Mesendoderm (in vitro differentiated cells): ENCODE data around the gene SHD.
"Not testable (repeated sequence)": the region's sequence is repeated elsewhere in the genome, so short reads cannot be mapped to it uniquely, and the experiment has no call there.

Experiments used
- DNase-seq: peaks from one replicate; pipeline ENCODE4 v3.0.0; 2013
- H2AK5ac ChIP-seq: 2 replicates; pipeline ENCODE4 v1.6.1; 2013; ENCODE audit warnings: low read length, inconsistent platforms
- H2BK120ac ChIP-seq: 2 replicates; pipeline ENCODE4 v1.6.1; 2013; ENCODE audit warnings: low read depth, mild to moderate bottlenecking, low read length, moderate library complexity, mixed read lengths
- H2BK15ac ChIP-seq: replicated peaks from 2 replicates; pipeline ENCODE4 v1.6.1; 2013; ENCODE audit warnings: low read depth, mild to moderate bottlenecking, moderate library complexity
- H2BK5ac ChIP-seq: 2 replicates; pipeline ENCODE4 v1.6.1; 2013; ENCODE audit warnings: low read length, inconsistent platforms
- H3K18ac ChIP-seq: 2 replicates; pipeline ENCODE4 v1.6.1; 2013; ENCODE audit warnings: mild to moderate bottlenecking, low read length, mixed read lengths
- H3K23ac ChIP-seq: one replicate; pipeline ENCODE4 v1.6.1; 2013; ENCODE audit warnings: low read length
- H3K27ac ChIP-seq: 2 replicates; pipeline ENCODE4 v1.5.1; 2013; ENCODE audit warnings: low read depth, mild to moderate bottlenecking, inconsistent platforms, low read length, moderate library complexity
- H3K27me3 ChIP-seq: 2 replicates; pipeline ENCODE4 v1.6.1; 2013; ENCODE audit warnings: low read length, control low read depth, mild to moderate bottlenecking, inconsistent platforms; ENCODE audit not compliant: insufficient read depth, poor library complexity
- H3K36me3 ChIP-seq: 2 replicates; pipeline ENCODE4 v1.6.1; 2013; ENCODE audit warnings: low read length, inconsistent platforms; ENCODE audit not compliant: control insufficient read depth, insufficient read depth
- H3K4ac ChIP-seq: one replicate; pipeline ENCODE4 v1.6.1; 2013; ENCODE audit warnings: low read depth, mild to moderate bottlenecking, low read length, moderate library complexity
- H3K4me1 ChIP-seq: 2 replicates; pipeline ENCODE4 v1.6.1; 2013; ENCODE audit warnings: low read depth, low read length, inconsistent platforms; ENCODE audit not compliant: control insufficient read depth
- H3K4me2 ChIP-seq: 2 replicates; pipeline ENCODE4 v1.6.1; 2013; ENCODE audit warnings: low read length
- H3K4me3 ChIP-seq: 2 replicates; pipeline ENCODE4 v1.5.1; 2013; ENCODE audit warnings: mild to moderate bottlenecking, low read length
- H3K56ac ChIP-seq: one replicate; pipeline ENCODE4 v1.6.1; 2013; ENCODE audit warnings: low read length
- H3K79me1 ChIP-seq: 2 replicates; pipeline ENCODE4 v1.6.1; 2013; ENCODE audit warnings: low read length, inconsistent platforms
- H3K79me2 ChIP-seq: 2 replicates; pipeline ENCODE4 v1.6.1; 2013; ENCODE audit warnings: mild to moderate bottlenecking, low read length; ENCODE audit not compliant: control insufficient read depth, insufficient read depth
- H3K9ac ChIP-seq: 2 replicates; pipeline ENCODE4 v1.6.1; 2013; ENCODE audit warnings: low read length, inconsistent platforms
- H4K5ac ChIP-seq: one replicate; pipeline ENCODE4 v1.6.1; 2013; ENCODE audit warnings: low read length
- H4K8ac ChIP-seq: one replicate; pipeline ENCODE4 v1.6.1; 2013; ENCODE audit warnings: low read depth, mild to moderate bottlenecking, control low read depth, low read length, moderate library complexity
- WGBS: extraction: QIAGEN DNeasy Blood & Tissue Kit; methylation state at CpG from one replicate; pipeline ENCODE4 v1.1.7; 2013; ENCODE audit warnings: low lambda C conversion rate, missing lambda C conversion rate; ENCODE audit not compliant: insufficient coverage; ENCODE audit errors: extremely low coverage; 5-methylcytosine and 5-hydroxymethylcytosine counted together

The SHD gene

GRCh38 chr19:4233282-4233853 is 45.7 kb upstream of the SHD start:
- Histone ChIP-seq H3K4me2 (no peak overlapping the region), H3K23ac (no peak overlapping the region), H3K9ac (no peak overlapping the region), H4K5ac (no peak overlapping the region), H3K79me1 (no peaks in the 10 kb centered on the region), H3K56ac (no peak overlapping the region), H2BK120ac (no peak overlapping the region), H3K79me2 (no peaks in the 10 kb centered on the region), H3K4me3 (no peak overlapping the region), H3K27ac (no peak overlapping the region), H3K4me1 (no peaks in the 10 kb centered on the region), H3K4ac (no peak overlapping the region), H3K36me3 (no peaks in the 10 kb centered on the region), H3K27me3 (no peaks in the 10 kb centered on the region), H3K18ac (no peak overlapping the region), H4K8ac (no peak overlapping the region), H2BK5ac (no peak overlapping the region), H2AK5ac (no peak overlapping the region), H2BK15ac (no peak overlapping the region)
- DNase-seq: peak; percentile 61
- WGBS: no CpG with 5 or more reads among the region's 11 CpGs

- no CpG with 5 or more reads among the region's 21 CpGs for WGBS
- Histone ChIP-seq H4K5ac (no peak overlapping the region), H2AK5ac (no peak overlapping the region), H2BK5ac (no peak overlapping the region), H2BK15ac (no peak overlapping the region), H3K27ac (no peak overlapping the region), H3K23ac (no peak overlapping the region), H3K79me1 (no peaks in the 10 kb centered on the region), H3K27me3 (no peaks in the 10 kb centered on the region), H3K79me2 (no peaks in the 10 kb centered on the region), H3K18ac (no peak overlapping the region), H3K4me1 (no peaks in the 10 kb centered on the region), H3K56ac (no peak overlapping the region), H3K4ac (no peak overlapping the region), H3K36me3 (no peaks in the 10 kb centered on the region), H4K8ac (no peak overlapping the region), H3K9ac (no peak overlapping the region), H2BK120ac (no peak overlapping the region), H3K4me3 (no peak overlapping the region), H3K4me2 (no peak overlapping the region)
- no peak for DNase-seq
Measured at GRCh38 chr19:4234142-4234861, 44.8 kb upstream of the SHD start.

GRCh38 chr19:4234862-4235201 is 44.2 kb upstream of the SHD start:
- Histone ChIP-seq H3K27ac (no peak overlapping the region), H3K79me2 (no peaks in the 10 kb centered on the region), H2BK15ac (no peak overlapping the region), H4K5ac (no peak overlapping the region), H3K23ac (no peak overlapping the region), H3K79me1 (no peaks in the 10 kb centered on the region), H4K8ac (no peak overlapping the region), H3K9ac (no peak overlapping the region), H3K4me2 (no peak overlapping the region), H3K56ac (no peak overlapping the region), H2BK5ac (no peak overlapping the region), H3K36me3 (no peaks in the 10 kb centered on the region), H2BK120ac (no peak overlapping the region), H3K18ac (no peak overlapping the region), H3K4me3 (no peak overlapping the region), H3K4ac (no peak overlapping the region), H3K27me3 (no peaks in the 10 kb centered on the region), H3K4me1 (no peaks in the 10 kb centered on the region), H2AK5ac (no peak overlapping the region)
- DNase-seq: no peak
- no CpG with 5 or more reads among the region's 13 CpGs for WGBS

GRCh38 chr19:4237510-4237909 is 41.6 kb upstream of the SHD start:
- not testable (repeated sequence) for H3K4ac ChIP-seq, H3K4me2 ChIP-seq, H3K23ac ChIP-seq, H2AK5ac ChIP-seq, H3K4me3 ChIP-seq, H3K36me3 ChIP-seq, H3K27me3 ChIP-seq, DNase-seq, H3K56ac ChIP-seq, H3K79me1 ChIP-seq, H3K4me1 ChIP-seq, H3K9ac ChIP-seq, H3K18ac ChIP-seq, H3K79me2 ChIP-seq, H2BK120ac ChIP-seq, H4K8ac ChIP-seq, H2BK5ac ChIP-seq, H3K27ac ChIP-seq, H2BK15ac ChIP-seq, H4K5ac ChIP-seq
- no CpG with 5 or more reads among the region's 16 CpGs for WGBS

GRCh38 chr19:4238831-4239230 is 40.2 kb upstream of the SHD start:
- no peak overlapping the region for H4K5ac ChIP-seq
- H3K27ac ChIP-seq: no peak overlapping the region
- no peak overlapping the region for H3K18ac ChIP-seq
- H2BK15ac ChIP-seq: no peak overlapping the region
- H3K27me3 ChIP-seq: no peaks in the 10 kb centered on the region
- no peak overlapping the region for H3K4ac ChIP-seq
- no peak overlapping the region for H4K8ac ChIP-seq
- H3K4me3 ChIP-seq: no peak overlapping the region
- no peak overlapping the region for H2BK120ac ChIP-seq
- H3K79me1 ChIP-seq: no peaks in the 10 kb centered on the region
- DNase-seq: no peak
- H3K9ac ChIP-seq: no peak overlapping the region
- no peaks in the 10 kb centered on the region for H3K36me3 ChIP-seq
- no peak overlapping the region for H2BK5ac ChIP-seq
- WGBS: no CpG with 5 or more reads among the region's 4 CpGs
- no peak overlapping the region for H3K4me2 ChIP-seq
- no peaks in the 10 kb centered on the region for H3K4me1 ChIP-seq
- H3K79me2 ChIP-seq: no peaks in the 10 kb centered on the region
- H2AK5ac ChIP-seq: no peak overlapping the region
- no peak overlapping the region for H3K56ac ChIP-seq
- no peak overlapping the region for H3K23ac ChIP-seq
